Uterus (tissue), 2 donors: ENCODE data around the gene NLGN1.

Experiments used
- CTCF ChIP-seq, 4 experiments: fragments of 200-600 bp in 2 of 4; fragments of 450-650 bp in 2 of 4; sonication (generic) in 2 of 4; IDR thresholded peaks; one replicate each; pipeline ENCODE4 v1.5.1; 2016 to 2019; ENCODE audit warnings: antibody characterized with exemption in 4 of 4, mild to moderate bottlenecking in 2 of 4, moderate library complexity in 1 of 4
- POLR2A ChIP-seq, 2 donors: fragments of 450-650 bp; IDR thresholded peaks; one replicate each; pipeline ENCODE4 v1.6.1; 2016; ENCODE audit warnings: antibody characterized with exemption in 2 of 2, mild to moderate bottlenecking in 1 of 2, moderate library complexity in 1 of 2

- no peak for TF ChIP-seq POLR2A (IDR thresholded peaks at IDR 0.05)
- no peak for TF ChIP-seq CTCF (IDR thresholded peaks at IDR 0.05)
Observed at GRCh38 chr3:173957646-173958045, 560.1 kb downstream of the NLGN1 start.
